WERI-Rb-1 (cell line): ENCODE results near the gene PAQR7.

Experiments
- DNase-seq: peaks from one replicate; pipeline ENCODE4 v3.0.0-alpha.2; 2020
- H3K27ac ChIP-seq: fragments of 250-450 bp; sonication (Bioruptor Pico); 2 replicates; pipeline ENCODE4 v1.5.1; 2020; ENCODE audit warnings: mild to moderate bottlenecking, moderate library complexity
- H3K27me3 ChIP-seq: fragments of 250-450 bp; sonication (Bioruptor Pico); 2 replicates; pipeline ENCODE4 v1.5.1; 2021; ENCODE audit warnings: mild to moderate bottlenecking, low read depth, moderate library complexity; ENCODE audit not compliant: insufficient read depth, severe bottlenecking
- H3K36me3 ChIP-seq: fragments of 250-450 bp; sonication (Bioruptor Pico); 2 replicates; pipeline ENCODE4 v1.5.1; 2020; ENCODE audit warnings: mild to moderate bottlenecking, moderate library complexity
- H3K4me3 ChIP-seq: 2 replicates; pipeline ENCODE4 v1.5.1; 2011; ENCODE audit warnings: low read depth, mild to moderate bottlenecking, control low read depth, low read length
- H3K9me3 ChIP-seq: fragments of 250-450 bp; sonication (Bioruptor Pico); 2 replicates; pipeline ENCODE4 v1.5.1; 2021; ENCODE audit warnings: mild to moderate bottlenecking, moderate library complexity; ENCODE audit not compliant: severe bottlenecking
- TF ChIP-seq, protein P1 (sequence below): IDR thresholded peaks from 2 replicates; pipeline ENCODE4 v1.5.1; 2011; ENCODE audit warnings: low read depth, mild to moderate bottlenecking, control low read depth, inconsistent platforms, low read length

Gene PAQR7

DNA sequence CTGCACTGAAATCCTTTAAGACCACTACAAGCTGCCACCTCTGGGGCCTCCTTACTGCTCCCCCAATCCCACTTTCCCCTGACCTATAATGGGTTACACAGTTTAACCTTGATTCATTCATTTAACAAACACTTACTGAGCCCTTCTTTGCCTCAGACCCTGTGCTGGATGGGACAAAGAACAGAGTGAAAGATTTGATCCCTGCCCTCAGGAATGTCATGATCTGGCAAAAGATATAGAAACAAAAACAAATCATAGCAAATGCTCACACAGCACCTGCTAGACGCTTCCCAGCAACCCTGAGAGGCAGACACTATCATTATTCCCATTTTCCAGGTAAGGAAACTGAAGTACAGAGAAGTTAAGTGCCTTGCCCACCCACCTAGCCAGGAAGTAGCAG is 9.2 kb downstream of the PAQR7 start:
- no peak for DNase-seq
- TF ChIP-seq, protein P1, sequence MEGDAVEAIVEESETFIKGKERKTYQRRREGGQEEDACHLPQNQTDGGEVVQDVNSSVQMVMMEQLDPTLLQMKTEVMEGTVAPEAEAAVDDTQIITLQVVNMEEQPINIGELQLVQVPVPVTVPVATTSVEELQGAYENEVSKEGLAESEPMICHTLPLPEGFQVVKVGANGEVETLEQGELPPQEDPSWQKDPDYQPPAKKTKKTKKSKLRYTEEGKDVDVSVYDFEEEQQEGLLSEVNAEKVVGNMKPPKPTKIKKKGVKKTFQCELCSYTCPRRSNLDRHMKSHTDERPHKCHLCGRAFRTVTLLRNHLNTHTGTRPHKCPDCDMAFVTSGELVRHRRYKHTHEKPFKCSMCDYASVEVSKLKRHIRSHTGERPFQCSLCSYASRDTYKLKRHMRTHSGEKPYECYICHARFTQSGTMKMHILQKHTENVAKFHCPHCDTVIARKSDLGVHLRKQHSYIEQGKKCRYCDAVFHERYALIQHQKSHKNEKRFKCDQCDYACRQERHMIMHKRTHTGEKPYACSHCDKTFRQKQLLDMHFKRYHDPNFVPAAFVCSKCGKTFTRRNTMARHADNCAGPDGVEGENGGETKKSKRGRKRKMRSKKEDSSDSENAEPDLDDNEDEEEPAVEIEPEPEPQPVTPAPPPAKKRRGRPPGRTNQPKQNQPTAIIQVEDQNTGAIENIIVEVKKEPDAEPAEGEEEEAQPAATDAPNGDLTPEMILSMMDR: no peak
- peaks cover 19% of the 10 kb centered on the region for H3K36me3 ChIP-seq
- no peaks in the 10 kb centered on the region for H3K9me3 ChIP-seq
- H3K4me3 ChIP-seq: no peak overlapping the region
- H3K27ac ChIP-seq: no peak overlapping the region
- no peaks in the 10 kb centered on the region for H3K27me3 ChIP-seq

DNA sequence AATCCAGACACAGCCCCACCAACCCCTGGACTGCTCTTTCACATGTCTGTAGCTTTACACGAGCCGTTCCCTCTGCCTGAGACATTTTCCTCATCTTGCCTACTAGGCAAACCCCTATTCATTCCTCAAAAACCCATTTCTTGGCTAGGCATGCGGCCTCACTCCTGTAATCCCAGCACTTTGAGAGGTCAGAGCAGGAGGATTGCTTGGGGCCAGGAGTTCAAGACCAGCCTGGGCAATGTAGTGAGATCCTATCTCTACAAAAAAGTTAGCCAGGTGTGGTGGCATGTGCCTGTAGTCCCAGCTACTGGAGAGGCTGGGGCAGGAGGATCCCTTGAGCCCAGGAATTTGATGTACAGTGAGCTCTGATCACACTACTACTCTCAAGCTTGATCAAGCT is 11.1 kb downstream of the PAQR7 start:
- TF ChIP-seq, protein P1: no peak
- DNase-seq: no peak
- H3K27me3 ChIP-seq: no peaks in the 10 kb centered on the region

DNA sequence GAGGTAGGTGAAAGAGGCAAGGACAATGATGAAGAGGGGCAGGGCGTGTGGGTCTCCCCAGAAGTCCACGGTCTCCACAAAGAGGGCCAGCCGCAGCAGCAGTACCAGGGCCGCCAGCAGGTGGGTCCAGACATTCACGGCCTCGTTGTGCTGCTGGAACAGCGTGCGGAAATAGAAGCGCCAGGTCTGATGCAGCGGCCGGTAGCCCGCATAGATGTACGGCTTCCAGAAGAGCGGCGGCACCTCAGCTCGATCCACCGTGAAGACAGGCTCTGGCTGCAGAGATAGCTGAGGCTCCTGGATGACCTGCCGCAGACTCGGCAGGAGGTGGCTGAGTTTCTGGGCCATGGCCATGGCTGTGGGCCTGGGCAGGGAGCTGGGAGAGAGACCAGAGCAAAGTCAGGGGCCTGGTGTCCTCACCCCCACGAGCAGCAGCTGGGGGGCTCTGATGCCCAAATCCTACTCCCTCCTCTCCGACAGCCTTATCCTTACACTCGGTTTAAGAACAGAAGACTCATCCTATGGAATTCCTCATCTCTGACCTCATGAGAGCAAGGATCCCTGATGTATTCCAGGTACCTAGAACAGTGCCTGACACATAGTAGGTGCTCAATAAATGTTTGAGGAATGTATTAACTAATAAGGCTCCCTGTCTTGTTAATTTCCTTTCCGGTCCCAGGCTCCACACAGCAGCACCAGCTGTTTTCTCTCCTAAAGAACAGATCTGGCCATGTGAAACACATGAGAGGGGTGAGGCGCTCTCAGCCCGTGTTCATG is 11.8 kb downstream of the PAQR7 start:
- H3K9me3 ChIP-seq: no peaks in the 10 kb centered on the region
- H3K4me3 ChIP-seq: no peak overlapping the region
- no peak for DNase-seq
- H3K27ac ChIP-seq: no peak overlapping the region
- H3K36me3 ChIP-seq: peaks cover 14% of the 10 kb centered on the region
- TF ChIP-seq, protein P1: no peak
- H3K27me3 ChIP-seq: no peaks in the 10 kb centered on the region

More for the DNA sequence above, 11.1 kb downstream of the PAQR7 start:
- H3K27ac ChIP-seq: no peak overlapping the region
- peaks cover 14% of the 10 kb centered on the region for H3K36me3 ChIP-seq
- no peak overlapping the region for H3K4me3 ChIP-seq
- no peaks in the 10 kb centered on the region for H3K9me3 ChIP-seq

DNA sequence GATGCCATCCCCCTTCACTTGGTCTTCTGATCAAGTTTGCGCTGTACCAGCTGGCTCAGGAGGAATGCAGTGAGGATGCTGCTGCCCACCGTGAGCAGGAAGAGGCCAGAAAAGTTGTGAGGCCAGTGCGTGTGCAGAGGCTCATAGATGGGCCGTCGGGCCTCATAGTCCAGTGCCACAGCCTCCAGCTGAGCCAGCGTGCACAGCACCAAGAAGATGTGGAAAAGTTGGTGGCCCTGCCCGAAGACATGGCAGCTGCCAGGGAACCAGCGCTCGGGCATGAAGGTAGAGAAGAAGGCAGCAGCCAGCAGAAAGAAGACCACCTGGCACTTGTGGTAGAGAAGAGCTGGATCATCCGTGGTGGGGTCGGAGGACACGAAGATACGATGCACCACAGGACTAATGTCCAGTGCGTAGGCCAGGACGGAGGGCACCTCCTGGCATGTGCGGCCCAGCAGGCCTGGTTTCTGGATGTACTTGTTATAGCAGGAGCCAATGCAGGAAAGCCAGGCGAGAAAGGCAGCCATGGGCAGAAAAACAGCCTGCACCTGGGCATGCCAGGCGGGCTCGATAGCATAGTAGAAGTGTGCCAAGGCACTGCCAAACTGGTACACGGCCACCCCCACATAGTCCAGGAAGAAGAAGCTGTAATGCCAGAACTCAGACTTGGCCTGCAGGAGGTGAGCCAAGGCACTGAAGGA is 12.6 kb downstream of the PAQR7 start:
- DNase-seq: no peak
- TF ChIP-seq, protein P1: no peak
- Histone ChIP-seq H3K36me3 (peaks cover 14% of the 10 kb centered on the region), H3K9me3 (no peaks in the 10 kb centered on the region), H3K27ac (no peak overlapping the region), H3K27me3 (no peaks in the 10 kb centered on the region), H3K4me3 (no peak overlapping the region)

DNA sequence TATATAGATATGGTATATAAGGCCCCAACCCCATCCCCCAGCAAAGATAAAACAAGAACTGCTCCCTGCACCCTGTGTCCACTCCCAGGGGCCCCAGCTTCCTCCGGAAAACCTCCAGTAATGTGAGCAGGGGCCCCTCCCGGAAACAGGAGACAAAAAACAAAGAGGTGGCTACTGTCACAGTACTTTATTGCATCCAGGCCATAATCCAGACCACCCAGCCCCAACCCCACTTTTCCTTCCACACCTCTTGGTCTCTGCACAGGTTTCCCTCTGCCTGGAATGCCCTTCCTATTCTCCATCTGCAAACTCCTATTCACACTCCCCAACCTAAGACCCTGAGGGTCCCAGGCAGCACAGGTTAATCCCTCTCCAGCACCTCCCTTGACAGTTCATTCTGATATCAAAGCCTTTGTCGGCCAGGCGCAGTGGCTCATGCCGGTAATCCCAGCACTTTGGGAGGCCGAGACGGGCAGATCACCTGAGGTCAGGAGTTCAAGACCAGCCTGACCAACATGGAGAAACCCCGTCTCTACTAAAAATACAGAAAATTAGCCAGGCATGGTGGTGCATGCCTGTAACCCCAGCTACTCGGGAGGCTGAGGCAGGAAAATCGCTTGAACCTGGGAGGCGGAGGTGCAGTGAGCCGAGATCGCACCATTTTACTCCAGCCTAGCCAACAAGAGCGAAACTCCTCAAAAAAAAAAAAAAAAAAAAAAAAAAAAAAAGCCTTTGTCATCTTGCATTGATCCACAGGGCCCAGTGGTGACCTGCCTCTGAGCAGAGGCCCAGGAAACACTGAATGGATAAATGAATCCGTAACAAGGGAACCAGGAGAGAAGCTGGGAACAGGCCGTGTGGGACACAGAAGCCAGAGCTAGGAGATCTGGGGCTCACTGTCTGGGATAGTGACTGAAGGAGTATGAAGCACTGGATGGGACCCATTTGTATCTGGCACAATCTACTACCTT is 13.9 kb downstream of the PAQR7 start:
- peak; percentile 60 for DNase-seq
- H3K27ac ChIP-seq: no peak overlapping the region
- H3K27me3 ChIP-seq: no peaks in the 10 kb centered on the region
- TF ChIP-seq, protein P1: no peak
- H3K4me3 ChIP-seq: no peak overlapping the region
- no peaks in the 10 kb centered on the region for H3K9me3 ChIP-seq
- peaks cover 14% of the 10 kb centered on the region for H3K36me3 ChIP-seq
